IPS DF 6.9 (cell line): ENCODE measurements around the gene TTYH2.

Experiments used
- DNase-seq: peaks from one replicate; pipeline ENCODE4 v3.0.0-alpha.2; 2013; ENCODE audit warnings: low read depth, low spot score
- H3K27ac ChIP-seq: one replicate; pipeline ENCODE4 v1.5.1; 2013; ENCODE audit warnings: low read length, control low read depth
- H3K27me3 ChIP-seq: 2 replicates; pipeline ENCODE4 v1.6.1; 2013; ENCODE audit warnings: mild to moderate bottlenecking, low read length; ENCODE audit not compliant: control insufficient read depth, insufficient read depth
- H3K36me3 ChIP-seq: 2 replicates; pipeline ENCODE4 v1.6.1; 2013; ENCODE audit warnings: low read length; ENCODE audit not compliant: control insufficient read depth, insufficient read depth
- H3K4me1 ChIP-seq: 2 replicates; pipeline ENCODE4 v1.6.1; 2013; ENCODE audit warnings: low read length; ENCODE audit not compliant: control insufficient read depth, insufficient read depth
- H3K4me3 ChIP-seq: 2 replicates; pipeline ENCODE4 v1.5.1; 2013; ENCODE audit warnings: mild to moderate bottlenecking, low read length
- H3K9me3 ChIP-seq: 2 replicates; pipeline ENCODE4 v1.6.1; 2013; ENCODE audit warnings: low read length, inconsistent platforms; ENCODE audit not compliant: control insufficient read depth, insufficient read depth
- WGBS: extraction: QIAGEN DNeasy Blood & Tissue Kit; methylation state at CpG from one replicate; pipeline ENCODE4 v1.1.7; 2013; ENCODE audit warnings: mixed read lengths, missing lambda C conversion rate; ENCODE audit not compliant: insufficient read length, insufficient coverage; 5-methylcytosine and 5-hydroxymethylcytosine counted together

Gene TTYH2

GRCh38 chr17:74224959-74225725 lies 11.8 kb downstream of the TTYH2 start:
- Histone ChIP-seq H3K36me3 (no peaks in the 10 kb centered on the region), H3K27ac (no peak overlapping the region), H3K27me3 (no peaks in the 10 kb centered on the region), H3K4me3 (no peak overlapping the region), H3K9me3 (no peaks in the 10 kb centered on the region), H3K4me1 (no peaks in the 10 kb centered on the region)
- WGBS = no CpG with 5 or more reads among the region's 20 CpGs
- no peak for DNase-seq

- no peak overlapping the region for H3K4me3 ChIP-seq
- DNase-seq = no peak
- no peaks in the 10 kb centered on the region for H3K9me3 ChIP-seq
- no peaks in the 10 kb centered on the region for H3K36me3 ChIP-seq
- H3K4me1 ChIP-seq = no peaks in the 10 kb centered on the region
- WGBS = no CpG with 5 or more reads among the region's 6 CpGs
- H3K27me3 ChIP-seq = no peaks in the 10 kb centered on the region; the same call in 1 of the 2 replicates
- H3K27ac ChIP-seq = no peak overlapping the region
Observed at GRCh38 chr17:74226252-74226651, 12.9 kb downstream of the TTYH2 start.

- H3K36me3 ChIP-seq = no peaks in the 10 kb centered on the region
- no peaks in the 10 kb centered on the region; the same call in 1 of the 2 replicates for H3K27me3 ChIP-seq
- H3K4me1 ChIP-seq = no peaks in the 10 kb centered on the region
- H3K27ac ChIP-seq = no peak overlapping the region
- H3K4me3 ChIP-seq = no peak overlapping the region
- H3K9me3 ChIP-seq = no peaks in the 10 kb centered on the region
- WGBS = no CpG with 5 or more reads among the region's 10 CpGs
- no peak for DNase-seq
Observed at GRCh38 chr17:74227271-74228080, 14.1 kb downstream of the TTYH2 start.

GRCh38 chr17:74228306-74228978 lies 15.1 kb downstream of the TTYH2 start:
- no peak for DNase-seq
- Histone ChIP-seq H3K9me3 (no peaks in the 10 kb centered on the region), H3K4me1 (no peaks in the 10 kb centered on the region), H3K27ac (no peak overlapping the region), H3K36me3 (no peaks in the 10 kb centered on the region), H3K27me3 (no peaks in the 10 kb centered on the region; the same call in 1 of the 2 replicates), H3K4me3 (no peak overlapping the region)
- no CpG with 5 or more reads among the region's 5 CpGs for WGBS

DNA sequence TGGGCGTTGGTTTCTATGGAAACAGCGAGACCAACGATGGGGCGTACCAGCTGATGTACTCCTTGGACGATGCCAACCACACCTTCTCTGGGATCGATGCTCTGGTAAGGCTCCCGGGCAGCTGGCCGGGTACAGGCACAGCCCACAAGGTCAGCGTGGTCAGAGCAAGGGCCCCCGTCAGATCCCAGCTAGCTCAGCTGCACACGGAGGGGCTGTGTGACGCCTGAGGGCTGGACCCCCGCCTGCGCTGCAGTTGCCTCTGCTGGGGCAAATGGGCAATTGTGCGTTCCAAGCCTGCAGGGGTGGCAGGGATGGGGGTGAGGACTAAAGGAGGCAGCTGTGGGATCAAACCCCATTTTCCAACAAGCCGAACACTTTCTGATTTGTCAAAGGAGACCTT lies 17.5 kb downstream of the TTYH2 start:
- no peaks in the 10 kb centered on the region for H3K36me3 ChIP-seq
- no peak for DNase-seq
- H3K4me1 ChIP-seq = no peaks in the 10 kb centered on the region
- H3K4me3 ChIP-seq = no peak overlapping the region
- H3K27me3 ChIP-seq = no peaks in the 10 kb centered on the region; the same call in 1 of the 2 replicates
- H3K27ac ChIP-seq = no peak overlapping the region
- no CpG with 5 or more reads among the region's 16 CpGs for WGBS
- H3K9me3 ChIP-seq = no peaks in the 10 kb centered on the region

DNA sequence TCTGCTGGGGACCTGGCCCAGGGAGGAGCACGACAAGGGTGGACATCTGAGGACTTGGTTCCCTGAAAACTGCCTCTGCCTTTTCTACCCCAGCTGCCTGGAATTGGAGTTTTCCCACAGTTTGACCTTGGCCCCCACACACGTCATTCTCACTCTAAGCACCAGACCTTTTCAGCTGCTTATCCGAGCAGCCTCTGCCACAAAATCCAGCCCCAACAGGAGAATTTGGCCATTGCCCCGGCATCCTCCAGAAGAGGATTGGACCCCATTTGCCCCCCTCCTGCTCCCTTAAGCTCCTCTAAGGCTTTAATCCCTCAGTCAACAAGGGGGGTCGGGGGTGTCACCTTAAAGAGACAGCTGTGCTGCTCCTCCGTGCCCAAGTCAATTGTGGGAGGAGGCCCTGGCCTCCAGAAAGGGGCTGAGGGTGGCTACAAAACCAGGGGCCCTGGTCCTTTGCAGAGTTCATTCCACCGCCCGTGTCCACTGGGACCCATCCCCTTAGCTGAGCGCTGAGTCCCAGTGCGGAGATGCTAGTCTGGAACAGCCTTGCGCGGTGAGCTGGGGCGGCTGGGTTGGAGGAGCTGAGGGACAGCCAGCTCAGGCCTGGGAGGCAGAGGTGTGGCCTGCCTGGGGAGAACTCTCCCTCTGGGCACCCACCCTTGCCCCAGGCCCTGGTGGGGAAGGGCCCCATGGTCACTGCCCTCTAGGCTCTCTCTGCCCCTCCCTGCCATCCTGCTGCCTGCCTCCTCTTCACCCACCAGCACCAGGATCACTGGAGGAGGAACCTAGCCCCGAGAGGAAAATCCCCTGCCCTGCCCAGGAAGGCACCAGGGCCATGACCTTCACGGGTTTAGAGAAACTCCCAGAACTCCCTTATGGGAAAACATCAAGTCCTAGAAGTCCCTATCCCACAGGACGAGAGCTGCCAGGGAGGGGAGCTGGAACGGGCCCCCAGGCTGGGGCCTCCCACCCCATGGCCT lies 18.8 kb downstream of the TTYH2 start:
- no peaks in the 10 kb centered on the region for H3K36me3 ChIP-seq
- H3K9me3 ChIP-seq = no peaks in the 10 kb centered on the region
- H3K27me3 ChIP-seq = no peaks in the 10 kb centered on the region; the same call in 1 of the 2 replicates
- no peak overlapping the region for H3K4me3 ChIP-seq
- no peaks in the 10 kb centered on the region; the same call in 1 of the 2 replicates for H3K4me1 ChIP-seq
- no peak for DNase-seq
- H3K27ac ChIP-seq = no peak overlapping the region
- WGBS = no CpG with 5 or more reads among the region's 17 CpGs

DNA sequence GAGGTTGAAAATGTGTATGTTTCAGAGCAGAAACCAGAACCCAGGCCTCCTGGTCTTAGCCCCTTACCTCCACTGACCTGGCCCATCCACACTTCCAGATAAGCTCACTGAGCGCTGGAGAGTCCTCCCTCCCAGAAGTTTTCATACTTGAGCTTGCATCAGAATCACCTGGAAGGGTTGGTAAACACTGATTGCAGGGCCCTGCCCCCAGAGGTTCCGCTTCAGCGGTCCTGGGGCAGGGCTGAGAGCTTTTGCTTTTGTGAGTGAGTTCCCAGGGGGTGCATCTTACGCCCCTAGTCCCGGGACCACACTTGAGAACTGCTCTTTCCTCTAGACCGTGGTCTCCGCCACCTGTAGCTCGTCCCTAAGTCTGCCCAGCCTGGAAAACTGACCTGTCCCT lies 20.6 kb downstream of the TTYH2 start:
- H3K27me3 ChIP-seq = no peaks in the 10 kb centered on the region; the same call in 1 of the 2 replicates
- DNase-seq = no peak
- H3K4me1 ChIP-seq = no peaks in the 10 kb centered on the region; the same call in 1 of the 2 replicates
- H3K9me3 ChIP-seq = no peaks in the 10 kb centered on the region
- H3K4me3 ChIP-seq = no peak overlapping the region
- WGBS = no CpG with 5 or more reads among the region's 8 CpGs
- no peak overlapping the region for H3K27ac ChIP-seq
- no peaks in the 10 kb centered on the region for H3K36me3 ChIP-seq

DNA sequence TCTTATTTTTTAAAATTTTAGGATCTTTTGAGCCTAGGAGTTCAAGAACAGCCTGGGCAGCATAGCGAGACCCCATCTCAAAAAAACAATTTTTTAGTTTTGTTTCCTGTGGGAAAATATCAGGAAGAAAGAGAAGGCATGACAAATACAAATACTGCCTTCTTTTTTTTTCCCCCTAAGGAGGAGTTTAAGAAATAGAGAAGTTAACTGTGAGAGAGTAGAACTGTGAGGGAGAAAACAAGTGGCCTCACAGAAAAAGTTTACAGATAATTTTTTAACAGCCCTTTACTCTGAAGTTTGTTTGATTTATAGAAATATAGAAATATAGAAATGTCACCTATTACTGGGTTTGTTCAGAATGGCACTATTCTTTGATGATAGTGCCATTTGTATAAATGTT lies 21.1 kb downstream of the TTYH2 start:
- Histone ChIP-seq H3K4me3 (no peak overlapping the region), H3K9me3 (no peaks in the 10 kb centered on the region), H3K36me3 (no peaks in the 10 kb centered on the region), H3K27ac (no peak overlapping the region), H3K27me3 (no peaks in the 10 kb centered on the region; the same call in 1 of the 2 replicates), H3K4me1 (no peaks in the 10 kb centered on the region; the same call in 1 of the 2 replicates)
- DNase-seq = no peak
- no CpG with 5 or more reads among the region's 1 CpG for WGBS

DNA sequence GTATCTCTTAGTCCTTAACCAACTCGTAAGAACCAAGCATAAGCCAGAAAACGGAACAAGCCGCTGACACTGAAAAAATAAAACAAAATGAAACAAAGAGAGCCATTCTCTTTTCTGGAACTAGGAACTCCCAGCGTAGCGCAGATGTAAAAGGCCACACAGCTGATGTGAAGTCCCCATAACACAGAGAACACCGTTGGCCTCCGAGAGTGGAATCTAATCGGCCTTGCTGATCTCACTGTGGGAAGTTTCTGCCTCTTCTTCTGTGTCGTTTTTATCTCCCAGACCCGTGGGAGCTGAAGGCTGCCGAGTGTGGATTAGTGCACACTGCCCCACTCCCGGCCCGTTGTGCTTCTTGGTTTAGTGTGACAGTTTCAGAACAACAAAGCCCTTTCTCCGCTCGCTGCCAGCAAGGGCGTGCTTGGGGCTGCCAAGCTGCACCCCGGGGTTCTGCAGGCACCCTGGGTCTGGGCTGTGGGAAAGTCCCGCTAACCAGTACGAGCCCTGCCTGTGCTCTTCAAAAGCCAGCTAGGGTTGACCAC lies 21.7 kb downstream of the TTYH2 start:
- no peak for DNase-seq
- H3K27me3 ChIP-seq = no peaks in the 10 kb centered on the region; the same call in 1 of the 2 replicates
- no CpG with 5 or more reads among the region's 19 CpGs for WGBS

More for the DNA sequence above, 21.7 kb downstream of the TTYH2 start:
- H3K27ac ChIP-seq = no peak overlapping the region
- no peaks in the 10 kb centered on the region; the same call in none of the 2 replicates for H3K4me1 ChIP-seq
- H3K36me3 ChIP-seq = no peaks in the 10 kb centered on the region
- H3K4me3 ChIP-seq = no peak overlapping the region
- H3K9me3 ChIP-seq = no peaks in the 10 kb centered on the region
